ENCODE data around the gene HYAL3.

DNA sequence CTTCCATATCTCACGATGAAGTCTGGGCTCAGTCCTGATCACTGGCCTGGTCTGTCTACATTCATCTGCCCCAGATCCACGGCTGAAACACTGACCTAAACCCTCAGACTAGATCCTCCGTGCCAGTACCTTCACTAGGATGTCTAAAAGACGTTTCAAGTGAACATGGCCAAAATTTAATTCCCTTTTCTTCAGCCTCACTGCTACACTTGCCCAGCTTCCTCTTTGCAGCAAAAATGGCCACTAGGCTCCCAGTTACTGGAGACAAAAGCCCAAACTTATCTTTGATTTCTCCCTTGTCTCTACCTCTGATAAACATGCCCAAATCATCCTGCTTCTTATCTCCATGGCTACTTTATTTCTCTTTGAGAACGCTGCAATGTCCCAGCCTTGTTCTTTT, 39.8 kb upstream of the HYAL3 start:
- TF ChIP-seq POLR2A (IDR thresholded peaks at IDR 0.05) (no peak), EP300 (IDR thresholded peaks at IDR 0.05) (no peak), CTCF (IDR thresholded peaks at IDR 0.05) (no peak), POLR2AphosphoS5 (IDR thresholded peaks at IDR 0.05) (no peak)

Data from upper lobe of left lung (tissue), 4 donors.